A549 (cell line): ENCODE data around the gene CALHM6. TPM values are rescaled to one million over a fixed set of nuclear protein-coding genes. Genes with fewer than 3 reads are reported as not detected.

Experiments
- ATAC-seq, 2 experiments: fragments of 200-7000 bp in 1 of 2; fragments of >200 bp in 1 of 2; cut with Nextera tagmentation in 1 of 2; cut with Tn5 transposase in 1 of 2; 3 replicates each; pipeline versions ENCODE4 v1.8.0 to v1.9.1; 2018 to 2020; ENCODE audit warnings: mild to moderate bottlenecking in 1 of 2, moderate library complexity in 1 of 2
- CTCF ChIA-PET: fragments of 300-600 bp; sonication (Branson Sonifier 250); formaldehyde crosslinking; extraction: SDS; loops from one replicate; lab custom pipeline; 2021; ENCODE audit warnings: antibody characterized with exemption, inconsistent platforms; lab: Yijun Ruan, JAX
- POLR2A ChIA-PET: fragments of 350-600 bp; formaldehyde crosslinking; extraction: SDS; loops from one replicate; lab custom pipeline; 2021; ENCODE audit warnings: antibody characterized with exemption, inconsistent platforms; lab: Yijun Ruan, JAX
- DNase-seq, 2 experiments: peaks; one replicate each; pipeline versions ENCODE4 v3.0.0 to v3.0.0-alpha.2; 2011 to 2016; ENCODE audit warnings: low read depth in 1 of 2, low spot score in 1 of 2
- FAIRE-seq: peaks from 2 replicates; lab custom pipeline; 2011; peaks lifted over from hg19 to GRCh38; lab: Jason Lieb, UNC
- H3K27ac ChIP-seq, 2 experiments: fragments of >200 bp; sonication (Bioruptor Twin); formaldehyde crosslinking; 3 replicates each; pipeline ENCODE4 v1.5.1; 2016 to 2017
- H3K4me1 ChIP-seq: fragments of >200 bp; sonication (Bioruptor Twin); formaldehyde crosslinking; 3 replicates; pipeline ENCODE4 v1.6.1; 2016
- H3K4me2 ChIP-seq: fragments of >200 bp; sonication (Bioruptor Twin); formaldehyde crosslinking; 3 replicates; pipeline ENCODE4 v1.6.1; 2016
- H3K4me3 ChIP-seq: fragments of >200 bp; sonication (Bioruptor Twin); formaldehyde crosslinking; 3 replicates; pipeline ENCODE4 v1.5.1; 2016
- H3K9me3 ChIP-seq: fragments of >200 bp; sonication (Bioruptor Twin); formaldehyde crosslinking; 3 replicates; pipeline ENCODE4 v1.6.1; 2016
- CBX2 ChIP-seq: fragments of 200-600 bp; sonication (generic); IDR thresholded peaks from 2 replicates; pipeline ENCODE4 v1.6.1; 2016; ENCODE audit warnings: low read depth, mild to moderate bottlenecking, borderline replicate concordance
- CBX8 ChIP-seq: fragments of 200-600 bp; sonication (generic); IDR thresholded peaks from 2 replicates; pipeline ENCODE4 v1.6.1; 2016
- CEBPB ChIP-seq, 2 experiments: fragments of >200 bp in 1 of 2; sonication (Bioruptor Twin) in 1 of 2; formaldehyde crosslinking in 1 of 2; IDR thresholded peaks; 2 replicates each; pipeline ENCODE4 v1.6.1; 2012 to 2016
- CTCF ChIP-seq: fragments of >200 bp; sonication (Bioruptor Twin); formaldehyde crosslinking; IDR thresholded peaks from 3 replicates; pipeline ENCODE4 v1.5.1; 2016
- E2F6 ChIP-seq: IDR thresholded peaks from 2 replicates; pipeline ENCODE4 v1.6.1; 2012; ENCODE audit warnings: low read depth, borderline replicate concordance
- ELK1 ChIP-seq: fragments of 150-350 bp; IDR thresholded peaks from 2 replicates; pipeline ENCODE4 v1.6.1; 2014; ENCODE audit warnings: low read depth, mild to moderate bottlenecking, low read length
- ESRRA ChIP-seq: fragments of 150-350 bp; IDR thresholded peaks from 2 replicates; pipeline ENCODE4 v1.6.1; 2014; ENCODE audit warnings: mild to moderate bottlenecking, low read length, borderline replicate concordance
- FOSB ChIP-seq: fragments of 250-450 bp; sonication (Bioruptor Pico); IDR thresholded peaks from 2 replicates; pipeline ENCODE4 v1.5.0; 2020; ENCODE audit warnings: mild to moderate bottlenecking, moderate library complexity
- FOSL2 ChIP-seq, 2 experiments: fragments of 450-650 bp in 1 of 2; fragments of >200 bp in 1 of 2; sonication (Bioruptor Twin) in 1 of 2; formaldehyde crosslinking; IDR thresholded peaks; 2 replicates each; pipeline versions ENCODE4 v1.5.0 to v1.6.1; 2016 to 2020; ENCODE audit warnings: mild to moderate bottlenecking in 1 of 2, moderate library complexity in 1 of 2
- FOXS1 ChIP-seq: fragments of 250-450 bp; sonication (Bioruptor Pico); IDR thresholded peaks from 2 replicates; pipeline ENCODE4 v1.5.0; 2020; ENCODE audit warnings: mild to moderate bottlenecking, moderate library complexity
- GATA3 ChIP-seq: IDR thresholded peaks from 2 replicates; pipeline ENCODE4 v1.6.1; 2012; ENCODE audit warnings: borderline replicate concordance
- HDAC2 ChIP-seq: fragments of 200-600 bp; sonication (generic); IDR thresholded peaks from 2 replicates; pipeline ENCODE4 v1.6.1; 2016
- HOXB13 ChIP-seq: fragments of 250-450 bp; sonication (Bioruptor Pico); IDR thresholded peaks from 2 replicates; pipeline ENCODE4 v1.5.0; 2020; ENCODE audit warnings: low read depth, mild to moderate bottlenecking, moderate library complexity
- HOXB5 ChIP-seq: fragments of 250-450 bp; sonication (Bioruptor Pico); IDR thresholded peaks from 2 replicates; pipeline ENCODE4 v1.5.0; 2020; ENCODE audit warnings: mild to moderate bottlenecking, moderate library complexity
- JUN ChIP-seq, 2 experiments: fragments of >200 bp; sonication (Bioruptor Twin); formaldehyde crosslinking; IDR thresholded peaks; 2 replicates in 1 of 2; 3 replicates in 1 of 2; pipeline ENCODE4 v1.6.1; 2016 to 2017
- MAX ChIP-seq: IDR thresholded peaks from 2 replicates; pipeline ENCODE4 v1.6.1; 2012
- MAZ ChIP-seq: fragments of 150-350 bp; IDR thresholded peaks from 2 replicates; pipeline ENCODE4 v1.6.1; 2014; ENCODE audit warnings: antibody characterized with exemption, low read depth, low read length, borderline replicate concordance
- MYC ChIP-seq: IDR thresholded peaks from 2 replicates; pipeline ENCODE4 v1.6.1; 2012; ENCODE audit warnings: mild to moderate bottlenecking, inconsistent platforms, low read length, improper control_type of control experiment, borderline replicate concordance
- NPAS2 ChIP-seq: fragments of 250-450 bp; sonication (Bioruptor Pico); IDR thresholded peaks from 2 replicates; pipeline ENCODE4 v1.8.0; 2022; ENCODE audit warnings: mild to moderate bottlenecking, moderate library complexity, borderline replicate concordance
- POLR2AphosphoS2 ChIP-seq: conservative IDR thresholded peaks from 2 replicates; pipeline ENCODE4 v1.6.1; 2012; ENCODE audit warnings: low read length, improper control_type of control experiment, inconsistent platforms
- SMC3 ChIP-seq: fragments of >200 bp; sonication (Bioruptor Twin); formaldehyde crosslinking; IDR thresholded peaks from 3 replicates; pipeline ENCODE4 v1.6.1; 2018; ENCODE audit warnings: inconsistent platforms
- SREBF2 ChIP-seq: fragments of 450-650 bp; IDR thresholded peaks from 2 replicates; pipeline ENCODE4 v1.6.1; 2014; ENCODE audit warnings: mild to moderate bottlenecking, moderate library complexity
- ZC3H11A ChIP-seq: fragments of 450-650 bp; IDR thresholded peaks from 2 replicates; pipeline ENCODE4 v1.6.1; 2014; ENCODE audit warnings: antibody characterized with exemption, mild to moderate bottlenecking
- ZNF302 ChIP-seq: fragments of 250-450 bp; sonication (Bioruptor Pico); IDR thresholded peaks from 2 replicates; pipeline ENCODE4 v1.9.0; 2021; ENCODE audit warnings: inconsistent platforms, mild to moderate bottlenecking, moderate library complexity
- WGBS: methylation state at CpG from one replicate; pipeline ENCODE4 v1.1.6; 2017; ENCODE audit errors: missing lambda C conversion rate; 5-methylcytosine and 5-hydroxymethylcytosine counted together
- polyA plus RNA-seq, 4 experiments: library from polyadenylated mRNA; depleted of rRNA in 3 of 4; stranded (reverse); fragments of >200 nt; fragmentation: RNase III in 1 of 4; extraction: RNeasy Plus Mini Kit Qiagen cat#74134 plus additional on column Dnase treatment in 1 of 4; gene quantifications; 2 replicates in 3 of 4; 3 replicates in 1 of 4; pipeline ENCODE4 v1.2.3, GENCODE V29; 2011 to 2017

Gene CALHM6
- polyA plus RNA-seq, 2 of the 4 experiments (the other 2 are of a cell fraction), result 0.31 TPM; not detected in 1

- H3K27ac ChIP-seq, result peak overlapping the region in 1 of 2 experiments; percentile 68; a peak in 1 of 6 replicates
- CTCF ChIA-PET, result interaction anchor here (0.7 to 1.7 kb wide), 4 partner anchors 22 to 159 kb away, joined by 3 to 10 read pairs (median 4); no protein-coding TSS in a partner anchor
Observed at GRCh38 chr6:116447052-116447451, 14.1 kb upstream of the CALHM6 start.

GRCh38 chr6:116447496-116448011, 13.6 kb upstream of the CALHM6 start:
- Histone ChIP-seq H3K27ac (peak overlapping the region; percentile 39 to 72; a peak in 3 of 6 replicates), H3K4me3 (no peak overlapping the region), H3K9me3 (no peaks in the 10 kb centered on the region), H3K4me2 (peak overlapping the region; percentile 55), H3K4me1 (peaks cover 22% of the 10 kb centered on the region)
- CTCF ChIA-PET, result interaction anchor here (1.3 to 1.5 kb wide), 2 partner anchors 114 to 160 kb away, joined by 3 to 7 read pairs; no protein-coding TSS in a partner anchor
- FAIRE-seq (no peak), ATAC-seq (peak; percentile 68 to 69; a peak in 5 of 6 replicates), DNase-seq (peak in 1 of 2 experiments; percentile 7)
- WGBS, result 0% methylated on average over 2 of the region's 2 CpGs
- POLR2A ChIA-PET, result no interaction called here
- TF ChIP-seq HOXB5 (CRISPR knock-in tag) (no peak), POLR2AphosphoS2 (no peak), JUN (IDR thresholded peaks at IDR 0.05) (0 out of 5 replicates have a peak, but pooled peaks of 1 of the 2 experiments have one; percentile 18), HOXB13 (CRISPR knock-in tag) (no peak)

More at GRCh38 chr6:116447052-116447451, 14.1 kb upstream of the CALHM6 start:
- ATAC-seq (no peak), DNase-seq (no peak)
- Histone ChIP-seq H3K4me3 (no peak overlapping the region), H3K4me1 (peaks cover 22% of the 10 kb centered on the region), H3K9me3 (no peaks in the 10 kb centered on the region)
- POLR2A ChIA-PET, result no interaction called here
- TF ChIP-seq HOXB13 (CRISPR knock-in tag) (no peak), FOSB (no peak), SREBF2 (no peak), SMC3 (no peak), CTCF (no peak), ESRRA (no peak), ZNF302 (CRISPR knock-in tag) (no peak), HDAC2 (no peak), FOXS1 (CRISPR knock-in tag) (no peak), FOSL2 (IDR thresholded peaks at IDR 0.05) (no peak), FOSL2 (CRISPR knock-in tag; IDR thresholded peaks at IDR 0.05) (no peak), CBX8 (no peak), MAX (no peak), NPAS2 (no peak), ZC3H11A (no peak)
- TF ChIP-seq, all 56 proteins: peak for 0
- peak overlapping the region; percentile 55 for H3K4me2 ChIP-seq
- 36% methylated on average over 3 of the region's 3 CpGs for WGBS
- no peak for FAIRE-seq

GRCh38 chr6:116449565-116449964, 11.6 kb upstream of the CALHM6 start:
- 97% methylated on average over 1 of the region's 1 CpG for WGBS
- POLR2A ChIA-PET, result no interaction called here
- H3K4me1 ChIP-seq, result peaks cover 22% of the 10 kb centered on the region
- CTCF ChIA-PET, result interaction anchor here (0.7 kb wide), 1 partner anchor 27 kb away, joined by 3 read pairs; no protein-coding TSS in a partner anchor
- TF ChIP-seq E2F6, result no peak
- TF ChIP-seq HDAC2, result no peak
- TF ChIP-seq SREBF2, result no peak
- TF ChIP-seq SMC3, result no peak
- TF ChIP-seq CBX8, result no peak
- no peak for TF ChIP-seq ELK1
- no peak for TF ChIP-seq MAZ
- TF ChIP-seq CEBPB (IDR thresholded peaks at IDR 0.05), result no peak
- no peak for TF ChIP-seq GATA3
- no peak for TF ChIP-seq CBX2
- no peak for TF ChIP-seq MAX
- no peak for TF ChIP-seq MYC
- H3K27ac ChIP-seq, result no peak overlapping the region
- H3K9me3 ChIP-seq, result no peaks in the 10 kb centered on the region
- no peak overlapping the region for H3K4me2 ChIP-seq
- no peak overlapping the region for H3K4me3 ChIP-seq
- FAIRE-seq (no peak), DNase-seq (no peak), ATAC-seq (no peak)
